Measurements from ENCODE around the gene WSCD2. TPM values are rescaled to one million over a fixed set of nuclear protein-coding genes. Genes with fewer than 3 reads are reported as not detected.

WSCD2 gene
- polyA plus RNA-seq, 1 donor from 2014 or later: 5.8 TPM

- H3F3A ChIP-seq (ENCODE audit: insufficient read depth, low read length, poor library complexity, severe bottlenecking): no peaks in the 10 kb centered on the region
- TF ChIP-seq CTCF (IDR thresholded peaks at IDR 0.05; ENCODE audit: poor library complexity, severe bottlenecking) (no peak), SMC3 (conservative IDR thresholded peaks at IDR 0.05; ENCODE audit: poor library complexity) (no peak), EP300 (conservative IDR thresholded peaks at IDR 0.05; ENCODE audit: poor library complexity, severe bottlenecking) (no peak), REST (IDR thresholded peaks at IDR 0.05; ENCODE audit: borderline replicate concordance) (no peak), TAF1 (IDR thresholded peaks at IDR 0.05; ENCODE audit: low read depth) (no peak), MXI1 (conservative IDR thresholded peaks at IDR 0.05; ENCODE audit: poor library complexity, severe bottlenecking) (no peak), EZH2 (IDR thresholded peaks at IDR 0.05; ENCODE audit: borderline replicate concordance, insufficient read depth, low read length, poor library complexity, severe bottlenecking) (no peak), POLR2AphosphoS5 (IDR thresholded peaks at IDR 0.05) (no peak), RAD21 (conservative IDR thresholded peaks at IDR 0.05) (no peak)
- H4K20me1 ChIP-seq (ENCODE audit: insufficient read depth): no peaks in the 10 kb centered on the region
- no peaks in the 10 kb centered on the region for H3K79me2 ChIP-seq (replicated peaks; ENCODE audit: insufficient read depth, low read length)
- H2AFZ ChIP-seq (ENCODE audit: low read depth, low read length): no peak overlapping the region
- H3K4me2 ChIP-seq (ENCODE audit: low read length): no peak overlapping the region
- no peak overlapping the region for H3K9ac ChIP-seq (ENCODE audit: low read length)
- no peak overlapping the region for H3K4me3 ChIP-seq (ENCODE audit: low read length)
- no peaks in the 10 kb centered on the region for H3K9me3 ChIP-seq (ENCODE audit: low read length)
- H3K27me3 ChIP-seq (ENCODE audit: insufficient read depth, low read depth, low read length): no peaks in the 10 kb centered on the region
- H3K36me3 ChIP-seq (ENCODE audit: insufficient read depth, low read length): no peaks in the 10 kb centered on the region
- no peak overlapping the region for H3K27ac ChIP-seq (ENCODE audit: low read length)
- no peaks in the 10 kb centered on the region for H3K9me2 ChIP-seq (ENCODE audit: insufficient read depth, low read length)
Measured at GRCh38 chr12:108231109-108231905, 102.2 kb downstream of the WSCD2 start.

- Histone ChIP-seq H3K36me3 (ENCODE audit: insufficient read depth, low read length) (no peaks in the 10 kb centered on the region), H3K9me3 (ENCODE audit: low read length) (no peaks in the 10 kb centered on the region), H3K27ac (ENCODE audit: low read length) (no peak overlapping the region), H4K20me1 (ENCODE audit: insufficient read depth) (no peaks in the 10 kb centered on the region), H3K9ac (ENCODE audit: low read length) (no peak overlapping the region), H3K4me3 (ENCODE audit: low read length) (no peak overlapping the region), H3K79me2 (replicated peaks; ENCODE audit: insufficient read depth, low read length) (no peaks in the 10 kb centered on the region), H3K4me2 (ENCODE audit: low read length) (no peak overlapping the region), H3K27me3 (ENCODE audit: insufficient read depth, low read depth, low read length) (no peaks in the 10 kb centered on the region), H2AFZ (ENCODE audit: low read depth, low read length) (no peak overlapping the region), H3F3A (ENCODE audit: insufficient read depth, low read length, poor library complexity, severe bottlenecking) (no peaks in the 10 kb centered on the region), H3K9me2 (ENCODE audit: insufficient read depth, low read length) (no peaks in the 10 kb centered on the region)
- TF ChIP-seq MXI1 (conservative IDR thresholded peaks at IDR 0.05; ENCODE audit: poor library complexity, severe bottlenecking) (no peak), RAD21 (conservative IDR thresholded peaks at IDR 0.05) (no peak), TAF1 (IDR thresholded peaks at IDR 0.05; ENCODE audit: low read depth) (no peak), POLR2AphosphoS5 (IDR thresholded peaks at IDR 0.05) (no peak), EZH2 (IDR thresholded peaks at IDR 0.05; ENCODE audit: borderline replicate concordance, insufficient read depth, low read length, poor library complexity, severe bottlenecking) (no peak), SMC3 (conservative IDR thresholded peaks at IDR 0.05; ENCODE audit: poor library complexity) (no peak), EP300 (conservative IDR thresholded peaks at IDR 0.05; ENCODE audit: poor library complexity, severe bottlenecking) (no peak), REST (IDR thresholded peaks at IDR 0.05; ENCODE audit: borderline replicate concordance) (no peak), CTCF (IDR thresholded peaks at IDR 0.05; ENCODE audit: poor library complexity, severe bottlenecking) (no peak)
Measured at GRCh38 chr12:108231909-108232434, 102.9 kb downstream of the WSCD2 start.

All from neural cell (in vitro differentiated cells).